ENCODE data around the gene MIGA1. TPM values are rescaled to one million over a fixed set of nuclear protein-coding genes. Genes with fewer than 3 reads are reported as not detected.

The MIGA1 gene
- total and polyA plus RNA-seq, 2 of the 13 experiments (the other 11 are each of a cell fraction or from before 2014, with no cell fraction given): 3.8 to 6.6 TPM

GRCh38 chr1:77759071-77760028 lies 20.1 kb upstream of the MIGA1 start, which contains the start of gene USP33 (continued):
- TF ChIP-seq ZBTB39 (CRISPR knock-in tag; IDR thresholded peaks at IDR 0.05) (no peak), ZNF790 (CRISPR knock-in tag; IDR thresholded peaks at IDR 0.05; ENCODE audit: borderline replicate concordance) (no peak), MTERF4 (CRISPR knock-in tag; IDR thresholded peaks at IDR 0.05) (no peak), ZMAT3 (CRISPR knock-in tag; conservative IDR thresholded peaks at IDR 0.05) (peak; percentile 28; the same call in 1 of the 2 replicates), CEBPB (IDR thresholded peaks at IDR 0.05; ENCODE audit: borderline replicate concordance, low read depth, low read length) (no peak), NFIC (IDR thresholded peaks at IDR 0.05; ENCODE audit: low read length) (no peak), LRRFIP1 (CRISPR knock-in tag; conservative IDR thresholded peaks at IDR 0.05) (no peak), ZNF746 (CRISPR knock-in tag; IDR thresholded peaks at IDR 0.05) (0 out of 2 replicates have a peak, but pooled peaks have one; percentile 68), GATA4 (IDR thresholded peaks at IDR 0.05; ENCODE audit: borderline replicate concordance, low read depth) (no peak), HNF4A (CRISPR knock-in tag; IDR thresholded peaks at IDR 0.05) (no peak), ZNF800 (CRISPR knock-in tag; IDR thresholded peaks at IDR 0.05) (peak; percentile 66; the same call in 1 of the 2 replicates), CBX5 (CRISPR knock-in tag; IDR thresholded peaks at IDR 0.05; ENCODE audit: borderline replicate concordance) (peak; percentile 26; the same call in 1 of the 2 replicates), ZNF138 (CRISPR knock-in tag; IDR thresholded peaks at IDR 0.05; ENCODE audit: low read depth) (no peak), NFE2 (CRISPR knock-in tag; IDR thresholded peaks at IDR 0.05) (no peak), ZBTB14 (CRISPR knock-in tag; IDR thresholded peaks at IDR 0.05) (peak; percentile 55; the same call in 1 of the 2 replicates), DPF2 (CRISPR knock-in tag; IDR thresholded peaks at IDR 0.05; ENCODE audit: borderline replicate concordance, low read depth) (no peak), LBX2 (CRISPR knock-in tag; IDR thresholded peaks at IDR 0.05; ENCODE audit: borderline replicate concordance) (no peak), MYC (CRISPR knock-in tag; IDR thresholded peaks at IDR 0.05; ENCODE audit: borderline replicate concordance) (peak; percentile 60; the same call in 1 of the 2 replicates), XRCC5 (optimal IDR thresholded peaks at IDR 0.05; ENCODE audit: low read length) (peak; percentile 39)

Measured in HepG2 (cell line).